Epithelial cell of prostate (primary cell): Measurements from ENCODE around the gene CLK1.
"Not testable (repeated sequence)": the region's sequence is repeated elsewhere in the genome, so short reads cannot be mapped to it uniquely, and the experiment has no call there.

Source experiments
- DNase-seq: peaks from one replicate; pipeline ENCODE4 v3.0.0-alpha.2; 2011; ENCODE audit warnings: low read depth, low spot score
- H3K27ac ChIP-seq: fragments of 450-650 bp; 2 replicates; pipeline ENCODE4 v1.5.1; 2017; ENCODE audit warnings: mild to moderate bottlenecking

The CLK1 gene

GRCh38 chr2:200852605-200853004, 11.9 kb downstream of the CLK1 start:
- DNase-seq: no peak

GRCh38 chr2:200851398-200852248, 12.8 kb downstream of the CLK1 start:
- no peak for DNase-seq
- H3K27ac ChIP-seq: no peak overlapping the region

More at GRCh38 chr2:200852605-200853004, 11.9 kb downstream of the CLK1 start:
- no peak overlapping the region for H3K27ac ChIP-seq

- H3K27ac ChIP-seq: no peak overlapping the region
- no peak for DNase-seq
These were observed 13.8 kb downstream of the CLK1 start for GRCh38 chr2:200850512-200851256.

- H3K27ac ChIP-seq: no peak overlapping the region
- DNase-seq: no peak
These were observed 16.5 kb downstream of the CLK1 start for GRCh38 chr2:200847939-200848338.

GRCh38 chr2:200847269-200847668, 17.2 kb downstream of the CLK1 start:
- DNase-seq: no peak
- H3K27ac ChIP-seq: no peak overlapping the region

GRCh38 chr2:200845669-200846325, 18.7 kb downstream of the CLK1 start:
- peak overlapping the region; percentile 14 for H3K27ac ChIP-seq
- DNase-seq: peak; percentile 46

GRCh38 chr2:200845194-200845593, 19.3 kb downstream of the CLK1 start:
- no peak for DNase-seq
- H3K27ac ChIP-seq: no peak overlapping the region

- DNase-seq: no peak
- no peak overlapping the region for H3K27ac ChIP-seq
These were observed 20.2 kb downstream of the CLK1 start for GRCh38 chr2:200843993-200844948.

GRCh38 chr2:200839513-200839912, 24.9 kb downstream of the CLK1 start:
- H3K27ac ChIP-seq: peak overlapping the region; percentile 55
- DNase-seq: peak; percentile 68

- no peak overlapping the region for H3K27ac ChIP-seq
- DNase-seq: no peak
These were observed 29.8 kb downstream of the CLK1 start for GRCh38 chr2:200834701-200835100.

GRCh38 chr2:200829258-200829655, 35.2 kb downstream of the CLK1 start:
- H3K27ac ChIP-seq: no peak overlapping the region
- DNase-seq: no peak

GRCh38 chr2:200828572-200829257, 35.7 kb downstream of the CLK1 start:
- no peak overlapping the region for H3K27ac ChIP-seq
- DNase-seq: no peak

- no peak overlapping the region for H3K27ac ChIP-seq
These were observed 36.4 kb downstream of the CLK1 start for GRCh38 chr2:200828104-200828503.

GRCh38 chr2:200821686-200822245, 42.7 kb downstream of the CLK1 start:
- no peak overlapping the region for H3K27ac ChIP-seq
- DNase-seq: no peak

More at GRCh38 chr2:200828104-200828503, 36.4 kb downstream of the CLK1 start:
- DNase-seq: no peak

GRCh38 chr2:200820573-200821234, 43.8 kb downstream of the CLK1 start:
- DNase-seq: no peak

GRCh38 chr2:200818732-200819131, 45.7 kb downstream of the CLK1 start:
- H3K27ac ChIP-seq: not testable (repeated sequence)

More at GRCh38 chr2:200820573-200821234, 43.8 kb downstream of the CLK1 start:
- no peak overlapping the region for H3K27ac ChIP-seq

GRCh38 chr2:200814917-200815316, 49.5 kb downstream of the CLK1 start:
- H3K27ac ChIP-seq: peak overlapping the region; percentile 95
- no peak for DNase-seq

More at GRCh38 chr2:200818732-200819131, 45.7 kb downstream of the CLK1 start:
- not testable (repeated sequence) for DNase-seq

- H3K27ac ChIP-seq: peak overlapping the region; percentile 95
- no peak for DNase-seq
These were observed 50.1 kb downstream of the CLK1 start for GRCh38 chr2:200814276-200814815.
